Ramos (cell line): ENCODE data around the gene ZIC5.

Experiments
- in situ Hi-C: fragments of 300-500 bp; cut with MboI; formaldehyde crosslinking; loops from one replicate; pipeline ENCODE4 v1.14.3; 2022; ENCODE audit warnings: low sequenced_read_pairs; ENCODE audit not compliant: unreplicated experiment

The ZIC5 gene

GRCh38 chr13:99988529-99989275, 17.1 kb upstream of the ZIC5 start:
- in situ Hi-C loops = no loop called here

GRCh38 chr13:99987154-99988019, 15.8 kb upstream of the ZIC5 start:
- in situ Hi-C loops = no loop called here

- in situ Hi-C loops = no loop called here
Observed at GRCh38 chr13:99986741-99987140, 15.2 kb upstream of the ZIC5 start.

- in situ Hi-C loops = no loop called here
Observed at GRCh38 chr13:99985886-99986527, 14.4 kb upstream of the ZIC5 start.

GRCh38 chr13:99985241-99985874, 13.8 kb upstream of the ZIC5 start:
- in situ Hi-C loops = no loop called here

- in situ Hi-C loops = no loop called here
Observed at GRCh38 chr13:99984461-99985240, 13.1 kb upstream of the ZIC5 start.

- in situ Hi-C loops = no loop called here
Observed at GRCh38 chr13:99983499-99984401, 12.2 kb upstream of the ZIC5 start.

GRCh38 chr13:99982731-99983498, 11.3 kb upstream of the ZIC5 start:
- in situ Hi-C loops = no loop called here

- in situ Hi-C loops = no loop called here
Observed at GRCh38 chr13:99982036-99982730, 10.6 kb upstream of the ZIC5 start.

- in situ Hi-C loops = no loop called here
Observed at GRCh38 chr13:99981735-99982035, 10.1 kb upstream of the ZIC5 start, which contains the start of gene ZIC2. TSS of gene ZIC2 (plus strand) at chr13:99981784. CDS start at chr13:99982065, 281 bp downstream.

- in situ Hi-C loops = no loop called here
Observed at GRCh38 chr13:99980824-99981734, 9.5 kb upstream of the ZIC5 start.

- in situ Hi-C loops = no loop called here
Observed at GRCh38 chr13:99980201-99980823, 8.7 kb upstream of the ZIC5 start.

GRCh38 chr13:99979453-99980200, 8.1 kb upstream of the ZIC5 start:
- in situ Hi-C loops = no loop called here

- in situ Hi-C loops = no loop called here
Observed at GRCh38 chr13:99978799-99979452, 7.4 kb upstream of the ZIC5 start.
